GM23338 (cell line): ENCODE results near the gene RFX2. TPM values are rescaled to one million over a fixed set of nuclear protein-coding genes. Genes with fewer than 3 reads are reported as not detected.

Source experiments
- ATAC-seq: fragments of 200-7000 bp; cut with Tn5 transposase; 3 replicates; pipeline ENCODE4 v1.9.1; 2020
- DNase-seq: peaks from one replicate; pipeline ENCODE4 v3.0.0-alpha.2; 2015; ENCODE audit warnings: low spot score
- H2AFZ ChIP-seq: fragments of 200-600 bp; sonication (generic); 2 replicates; pipeline ENCODE4 v1.8.0; 2016; ENCODE audit warnings: antibody characterized with exemption, mild to moderate bottlenecking, moderate library complexity
- H3F3A ChIP-seq: fragments of 200-600 bp; sonication (generic); replicated peaks from 2 replicates; pipeline ENCODE4 v1.8.0; 2017; ENCODE audit warnings: antibody characterized with exemption, mixed run types, low read depth
- H3K27ac ChIP-seq: fragments of 200-600 bp; sonication (generic); 2 replicates; pipeline ENCODE4 v1.6.1; 2016; ENCODE audit warnings: low read depth
- H3K27me3 ChIP-seq: fragments of 200-600 bp; sonication (generic); 2 replicates; pipeline ENCODE4 v1.8.0; 2016; ENCODE audit warnings: mild to moderate bottlenecking, mixed run types, moderate library complexity; ENCODE audit not compliant: insufficient read depth
- H3K36me3 ChIP-seq: fragments of 200-600 bp; sonication (generic); 2 replicates; pipeline ENCODE4 v1.8.0; 2016; ENCODE audit warnings: mild to moderate bottlenecking; ENCODE audit not compliant: insufficient read depth
- H3K4me1 ChIP-seq: fragments of 200-600 bp; sonication (generic); 2 replicates; pipeline ENCODE4 v1.8.0; 2016; ENCODE audit warnings: mild to moderate bottlenecking, moderate library complexity; ENCODE audit not compliant: insufficient read depth
- H3K4me2 ChIP-seq: fragments of 200-600 bp; sonication (generic); 2 replicates; pipeline ENCODE4 v1.7.1; 2017; ENCODE audit warnings: mixed run types
- H3K4me3 ChIP-seq: fragments of 200-600 bp; sonication (generic); 2 replicates; pipeline ENCODE4 v1.6.1; 2016; ENCODE audit warnings: mixed run types
- H3K79me2 ChIP-seq: fragments of 200-600 bp; sonication (generic); replicated peaks from 2 replicates; pipeline ENCODE4 v1.8.0; 2017; ENCODE audit warnings: mild to moderate bottlenecking; ENCODE audit not compliant: insufficient read depth
- H3K9me2 ChIP-seq: fragments of 200-600 bp; sonication (generic); 2 replicates; pipeline ENCODE4 v1.8.0; 2017; ENCODE audit not compliant: insufficient read depth
- H4K20me1 ChIP-seq: fragments of 200-600 bp; sonication (generic); replicated peaks from 2 replicates; pipeline ENCODE4 v1.8.0; 2017; ENCODE audit warnings: mild to moderate bottlenecking; ENCODE audit not compliant: insufficient read depth
- H3K27ac Mint-ChIP-seq: 2 replicates; pipeline ENCODE4 v1.8.0; 2020; ENCODE audit warnings: inconsistent platforms, mild to moderate bottlenecking, moderate library complexity, mixed read lengths
- H3K27me3 Mint-ChIP-seq: 3 replicates; pipeline ENCODE4 v1.8.0; 2022; ENCODE audit warnings: low read depth, mild to moderate bottlenecking, moderate library complexity, mixed read lengths, inconsistent platforms; ENCODE audit not compliant: insufficient read depth, poor library complexity
- H3K36me3 Mint-ChIP-seq: 3 replicates; pipeline ENCODE4 v1.8.0; 2021; ENCODE audit warnings: low read depth, mild to moderate bottlenecking, inconsistent platforms, moderate library complexity, mixed read lengths
- H3K4me1 Mint-ChIP-seq: 3 replicates; pipeline ENCODE4 v1.8.0; 2020; ENCODE audit warnings: mild to moderate bottlenecking, inconsistent platforms, mixed read lengths
- H3K4me3 Mint-ChIP-seq: 3 replicates; pipeline ENCODE4 v1.8.0; 2021; ENCODE audit warnings: moderate library complexity, mild to moderate bottlenecking, inconsistent platforms, mixed read lengths
- H3K9me3 Mint-ChIP-seq: 3 replicates; pipeline ENCODE4 v1.8.0; 2020; ENCODE audit warnings: moderate library complexity, mild to moderate bottlenecking, inconsistent platforms, mixed read lengths
- EZH2phosphoT487 ChIP-seq: fragments of 200-600 bp; sonication (generic); IDR thresholded peaks from one replicate; pipeline ENCODE4 v1.8.1; 2018; ENCODE audit warnings: antibody characterized with exemption; ENCODE audit not compliant: unreplicated experiment
- NANOG ChIP-seq: IDR thresholded peaks from 2 replicates; pipeline ENCODE4 v1.6.1; 2016; ENCODE audit warnings: antibody characterized with exemption, borderline replicate concordance
- POLR2AphosphoS5 ChIP-seq: IDR thresholded peaks from 2 replicates; pipeline ENCODE4 v1.6.1; 2016; ENCODE audit warnings: antibody characterized with exemption, low read depth
- STAT1 ChIP-seq: IDR thresholded peaks from one replicate; pipeline ENCODE4 v1.6.1; 2016; ENCODE audit warnings: antibody characterized with exemption; ENCODE audit not compliant: unreplicated experiment
- ZNF114 ChIP-seq: fragments of 250-450 bp; sonication (Bioruptor Pico); IDR thresholded peaks from 2 replicates; pipeline ENCODE4 v1.5.0; 2020; ENCODE audit warnings: mild to moderate bottlenecking, moderate library complexity
- ZNF331 ChIP-seq: fragments of 250-450 bp; sonication (Bioruptor Pico); IDR thresholded peaks from 2 replicates; pipeline ENCODE4 v1.5.0; 2020; ENCODE audit warnings: low read depth, mild to moderate bottlenecking, moderate library complexity
- polyA plus RNA-seq: library from polyadenylated mRNA; unstranded; fragments of >200 nt; fragmentation: Nextera tagmentation; extraction: Ambion mirVana; gene quantifications from 2 replicates; pipeline ENCODE4 v1.2.1, GENCODE V29; 2016
- total RNA-seq: library from RNA; depleted of rRNA; stranded (reverse); fragments of >200 nt; shearing (Covaris generic); gene quantifications from 2 replicates; pipeline ENCODE4 v1.2.3, GENCODE V29; 2014
- TF ChIP-seq, protein P1 (sequence below): IDR thresholded peaks from 2 replicates; pipeline ENCODE4 v1.6.1; 2016; ENCODE audit warnings: antibody characterized with exemption
- TF ChIP-seq, protein P2 (sequence below), 2 experiments: fragments of 200-600 bp in 1 of 2; sonication (generic) in 1 of 2; conservative IDR thresholded peaks; 2 replicates each; pipeline versions ENCODE4 v1.5.1 to v1.6.1; 2016 to 2017; ENCODE audit warnings: antibody characterized with exemption in 2 of 2, low read depth in 2 of 2, mild to moderate bottlenecking in 2 of 2, moderate library complexity in 1 of 2
- TF ChIP-seq, protein P3 (sequence below): fragments of 250-450 bp; sonication (Bioruptor Pico); IDR thresholded peaks from 2 replicates; pipeline ENCODE4 v1.5.0; 2020; ENCODE audit warnings: mild to moderate bottlenecking, moderate library complexity
- TF ChIP-seq, protein P4 (sequence below): IDR thresholded peaks from one replicate; pipeline ENCODE4 v1.6.1; 2018; ENCODE audit warnings: antibody characterized with exemption; ENCODE audit not compliant: unreplicated experiment

Gene RFX2
- total and polyA plus RNA-seq, 2 experiments from 2014 or later, result 4.6 to 13.0 TPM

DNA sequence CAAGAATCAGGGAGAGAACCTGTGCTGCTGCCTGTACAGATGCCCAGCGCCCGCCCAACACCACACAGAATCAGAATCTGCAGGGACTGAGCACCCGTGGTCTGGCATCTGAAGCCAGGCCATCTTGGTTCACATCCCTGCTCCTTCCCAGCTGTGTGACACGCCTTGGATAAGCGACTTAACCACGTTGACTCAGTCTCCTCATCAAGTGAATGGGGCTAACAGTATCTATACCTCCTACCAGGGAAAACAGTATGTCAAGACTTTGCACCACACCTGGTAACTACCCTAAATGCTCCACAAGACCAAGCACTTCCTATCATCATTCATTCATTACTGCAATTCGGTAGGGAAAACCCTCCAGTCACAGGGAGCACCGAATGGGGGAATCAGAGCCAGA is 133.5 kb downstream of the RFX2 start:
- peaks cover 29% of the 10 kb centered on the region for H3K4me1 Mint-ChIP-seq
- H3K36me3 Mint-ChIP-seq, result peaks cover 29% of the 10 kb centered on the region
- Histone ChIP-seq H3K4me1 (peaks cover 20% of the 10 kb centered on the region; the same call in 1 of the 2 replicates), H3K4me2 (peak overlapping the region; percentile 96), H3K27me3 (no peaks in the 10 kb centered on the region), H4K20me1 (peaks cover 51% of the 10 kb centered on the region), H3K9me2 (no peaks in the 10 kb centered on the region), H3K79me2 (peaks cover 69% of the 10 kb centered on the region), H3F3A (no peaks in the 10 kb centered on the region; the same call in 1 of the 2 replicates), H3K27ac (no peak overlapping the region), H3K4me3 (peak overlapping the region; percentile 87), H3K36me3 (no peaks in the 10 kb centered on the region), H2AFZ (no peak overlapping the region)
- H3K27ac Mint-ChIP-seq, result peak overlapping the region; percentile 86; the same call in 1 of the 2 replicates
- H3K27me3 Mint-ChIP-seq, result peaks cover 15% of the 10 kb centered on the region
- no peak for DNase-seq
- TF ChIP-seq NANOG (no peak), POLR2AphosphoS5 (no peak), EZH2phosphoT487 (no peak), ZNF114 (CRISPR knock-in tag) (no peak), ZNF331 (no peak), STAT1 (no peak)
- TF ChIP-seq, protein P1, sequence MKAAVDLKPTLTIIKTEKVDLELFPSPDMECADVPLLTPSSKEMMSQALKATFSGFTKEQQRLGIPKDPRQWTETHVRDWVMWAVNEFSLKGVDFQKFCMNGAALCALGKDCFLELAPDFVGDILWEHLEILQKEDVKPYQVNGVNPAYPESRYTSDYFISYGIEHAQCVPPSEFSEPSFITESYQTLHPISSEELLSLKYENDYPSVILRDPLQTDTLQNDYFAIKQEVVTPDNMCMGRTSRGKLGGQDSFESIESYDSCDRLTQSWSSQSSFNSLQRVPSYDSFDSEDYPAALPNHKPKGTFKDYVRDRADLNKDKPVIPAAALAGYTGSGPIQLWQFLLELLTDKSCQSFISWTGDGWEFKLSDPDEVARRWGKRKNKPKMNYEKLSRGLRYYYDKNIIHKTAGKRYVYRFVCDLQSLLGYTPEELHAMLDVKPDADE, result no peak
- TF ChIP-seq, protein P2, sequence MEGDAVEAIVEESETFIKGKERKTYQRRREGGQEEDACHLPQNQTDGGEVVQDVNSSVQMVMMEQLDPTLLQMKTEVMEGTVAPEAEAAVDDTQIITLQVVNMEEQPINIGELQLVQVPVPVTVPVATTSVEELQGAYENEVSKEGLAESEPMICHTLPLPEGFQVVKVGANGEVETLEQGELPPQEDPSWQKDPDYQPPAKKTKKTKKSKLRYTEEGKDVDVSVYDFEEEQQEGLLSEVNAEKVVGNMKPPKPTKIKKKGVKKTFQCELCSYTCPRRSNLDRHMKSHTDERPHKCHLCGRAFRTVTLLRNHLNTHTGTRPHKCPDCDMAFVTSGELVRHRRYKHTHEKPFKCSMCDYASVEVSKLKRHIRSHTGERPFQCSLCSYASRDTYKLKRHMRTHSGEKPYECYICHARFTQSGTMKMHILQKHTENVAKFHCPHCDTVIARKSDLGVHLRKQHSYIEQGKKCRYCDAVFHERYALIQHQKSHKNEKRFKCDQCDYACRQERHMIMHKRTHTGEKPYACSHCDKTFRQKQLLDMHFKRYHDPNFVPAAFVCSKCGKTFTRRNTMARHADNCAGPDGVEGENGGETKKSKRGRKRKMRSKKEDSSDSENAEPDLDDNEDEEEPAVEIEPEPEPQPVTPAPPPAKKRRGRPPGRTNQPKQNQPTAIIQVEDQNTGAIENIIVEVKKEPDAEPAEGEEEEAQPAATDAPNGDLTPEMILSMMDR (conservative IDR thresholded peaks at IDR 0.05; ENCODE audit: low read depth in 2 of 2), result no peak
- TF ChIP-seq, protein P3, sequence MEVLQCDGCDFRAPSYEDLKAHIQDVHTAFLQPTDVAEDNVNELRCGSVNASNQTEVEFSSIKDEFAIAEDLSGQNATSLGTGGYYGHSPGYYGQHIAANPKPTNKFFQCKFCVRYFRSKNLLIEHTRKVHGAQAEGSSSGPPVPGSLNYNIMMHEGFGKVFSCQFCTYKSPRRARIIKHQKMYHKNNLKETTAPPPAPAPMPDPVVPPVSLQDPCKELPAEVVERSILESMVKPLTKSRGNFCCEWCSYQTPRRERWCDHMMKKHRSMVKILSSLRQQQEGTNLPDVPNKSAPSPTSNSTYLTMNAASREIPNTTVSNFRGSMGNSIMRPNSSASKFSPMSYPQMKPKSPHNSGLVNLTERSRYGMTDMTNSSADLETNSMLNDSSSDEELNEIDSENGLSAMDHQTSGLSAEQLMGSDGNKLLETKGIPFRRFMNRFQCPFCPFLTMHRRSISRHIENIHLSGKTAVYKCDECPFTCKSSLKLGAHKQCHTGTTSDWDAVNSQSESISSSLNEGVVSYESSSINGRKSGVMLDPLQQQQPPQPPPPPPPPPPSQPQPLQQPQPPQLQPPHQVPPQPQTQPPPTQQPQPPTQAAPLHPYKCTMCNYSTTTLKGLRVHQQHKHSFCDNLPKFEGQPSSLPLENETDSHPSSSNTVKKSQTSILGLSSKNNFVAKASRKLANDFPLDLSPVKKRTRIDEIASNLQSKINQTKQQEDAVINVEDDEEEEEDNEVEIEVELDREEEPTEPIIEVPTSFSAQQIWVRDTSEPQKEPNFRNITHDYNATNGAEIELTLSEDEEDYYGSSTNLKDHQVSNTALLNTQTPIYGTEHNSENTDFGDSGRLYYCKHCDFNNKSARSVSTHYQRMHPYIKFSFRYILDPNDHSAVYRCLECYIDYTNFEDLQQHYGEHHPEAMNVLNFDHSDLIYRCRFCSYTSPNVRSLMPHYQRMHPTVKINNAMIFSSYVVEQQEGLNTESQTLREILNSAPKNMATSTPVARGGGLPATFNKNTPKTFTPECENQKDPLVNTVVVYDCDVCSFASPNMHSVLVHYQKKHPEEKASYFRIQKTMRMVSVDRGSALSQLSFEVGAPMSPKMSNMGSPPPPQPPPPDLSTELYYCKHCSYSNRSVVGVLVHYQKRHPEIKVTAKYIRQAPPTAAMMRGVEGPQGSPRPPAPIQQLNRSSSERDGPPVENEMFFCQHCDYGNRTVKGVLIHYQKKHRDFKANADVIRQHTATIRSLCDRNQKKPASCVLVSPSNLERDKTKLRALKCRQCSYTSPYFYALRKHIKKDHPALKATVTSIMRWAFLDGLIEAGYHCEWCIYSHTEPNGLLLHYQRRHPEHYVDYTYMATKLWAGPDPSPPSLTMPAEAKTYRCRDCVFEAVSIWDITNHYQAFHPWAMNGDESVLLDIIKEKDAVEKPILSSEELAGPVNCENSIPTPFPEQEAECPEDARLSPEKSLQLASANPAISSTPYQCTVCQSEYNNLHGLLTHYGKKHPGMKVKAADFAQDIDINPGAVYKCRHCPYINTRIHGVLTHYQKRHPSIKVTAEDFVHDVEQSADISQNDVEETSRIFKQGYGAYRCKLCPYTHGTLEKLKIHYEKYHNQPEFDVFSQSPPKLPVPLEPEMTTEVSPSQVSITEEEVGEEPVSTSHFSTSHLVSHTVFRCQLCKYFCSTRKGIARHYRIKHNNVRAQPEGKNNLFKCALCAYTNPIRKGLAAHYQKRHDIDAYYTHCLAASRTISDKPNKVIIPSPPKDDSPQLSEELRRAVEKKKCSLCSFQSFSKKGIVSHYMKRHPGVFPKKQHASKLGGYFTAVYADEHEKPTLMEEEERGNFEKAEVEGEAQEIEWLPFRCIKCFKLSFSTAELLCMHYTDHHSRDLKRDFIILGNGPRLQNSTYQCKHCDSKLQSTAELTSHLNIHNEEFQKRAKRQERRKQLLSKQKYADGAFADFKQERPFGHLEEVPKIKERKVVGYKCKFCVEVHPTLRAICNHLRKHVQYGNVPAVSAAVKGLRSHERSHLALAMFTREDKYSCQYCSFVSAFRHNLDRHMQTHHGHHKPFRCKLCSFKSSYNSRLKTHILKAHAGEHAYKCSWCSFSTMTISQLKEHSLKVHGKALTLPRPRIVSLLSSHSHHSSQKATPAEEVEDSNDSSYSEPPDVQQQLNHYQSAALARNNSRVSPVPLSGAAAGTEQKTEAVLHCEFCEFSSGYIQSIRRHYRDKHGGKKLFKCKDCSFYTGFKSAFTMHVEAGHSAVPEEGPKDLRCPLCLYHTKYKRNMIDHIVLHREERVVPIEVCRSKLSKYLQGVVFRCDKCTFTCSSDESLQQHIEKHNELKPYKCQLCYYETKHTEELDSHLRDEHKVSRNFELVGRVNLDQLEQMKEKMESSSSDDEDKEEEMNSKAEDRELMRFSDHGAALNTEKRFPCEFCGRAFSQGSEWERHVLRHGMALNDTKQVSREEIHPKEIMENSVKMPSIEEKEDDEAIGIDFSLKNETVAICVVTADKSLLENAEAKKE (CRISPR knock-in tag), result no peak
- TF ChIP-seq, protein P4, sequence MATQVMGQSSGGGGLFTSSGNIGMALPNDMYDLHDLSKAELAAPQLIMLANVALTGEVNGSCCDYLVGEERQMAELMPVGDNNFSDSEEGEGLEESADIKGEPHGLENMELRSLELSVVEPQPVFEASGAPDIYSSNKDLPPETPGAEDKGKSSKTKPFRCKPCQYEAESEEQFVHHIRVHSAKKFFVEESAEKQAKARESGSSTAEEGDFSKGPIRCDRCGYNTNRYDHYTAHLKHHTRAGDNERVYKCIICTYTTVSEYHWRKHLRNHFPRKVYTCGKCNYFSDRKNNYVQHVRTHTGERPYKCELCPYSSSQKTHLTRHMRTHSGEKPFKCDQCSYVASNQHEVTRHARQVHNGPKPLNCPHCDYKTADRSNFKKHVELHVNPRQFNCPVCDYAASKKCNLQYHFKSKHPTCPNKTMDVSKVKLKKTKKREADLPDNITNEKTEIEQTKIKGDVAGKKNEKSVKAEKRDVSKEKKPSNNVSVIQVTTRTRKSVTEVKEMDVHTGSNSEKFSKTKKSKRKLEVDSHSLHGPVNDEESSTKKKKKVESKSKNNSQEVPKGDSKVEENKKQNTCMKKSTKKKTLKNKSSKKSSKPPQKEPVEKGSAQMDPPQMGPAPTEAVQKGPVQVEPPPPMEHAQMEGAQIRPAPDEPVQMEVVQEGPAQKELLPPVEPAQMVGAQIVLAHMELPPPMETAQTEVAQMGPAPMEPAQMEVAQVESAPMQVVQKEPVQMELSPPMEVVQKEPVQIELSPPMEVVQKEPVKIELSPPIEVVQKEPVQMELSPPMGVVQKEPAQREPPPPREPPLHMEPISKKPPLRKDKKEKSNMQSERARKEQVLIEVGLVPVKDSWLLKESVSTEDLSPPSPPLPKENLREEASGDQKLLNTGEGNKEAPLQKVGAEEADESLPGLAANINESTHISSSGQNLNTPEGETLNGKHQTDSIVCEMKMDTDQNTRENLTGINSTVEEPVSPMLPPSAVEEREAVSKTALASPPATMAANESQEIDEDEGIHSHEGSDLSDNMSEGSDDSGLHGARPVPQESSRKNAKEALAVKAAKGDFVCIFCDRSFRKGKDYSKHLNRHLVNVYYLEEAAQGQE, result no peak
- no peaks in the 10 kb centered on the region; the same call in none of the 3 replicates for H3K9me3 Mint-ChIP-seq
- ATAC-seq, result no peak
- H3K4me3 Mint-ChIP-seq, result peak overlapping the region; percentile 91
